Neutrophil (primary cell): ENCODE data around the gene NIT1.

Source experiments
- H3K27ac ChIP-seq: fragments of 200-600 bp; sonication (generic); 2 replicates; pipeline ENCODE4 v1.5.1; 2016; ENCODE audit warnings: mild to moderate bottlenecking, moderate library complexity
- H3K27me3 ChIP-seq: fragments of 200-600 bp; sonication (generic); 2 replicates; pipeline ENCODE4 v1.6.0; 2016; ENCODE audit warnings: mild to moderate bottlenecking
- H3K36me3 ChIP-seq: fragments of 200-600 bp; sonication (generic); 2 replicates; pipeline ENCODE4 v1.5.1; 2017
- H3K4me1 ChIP-seq, 2 experiments: fragments of 200-600 bp in 1 of 2; sonication (generic) in 1 of 2; 1 replicate in 1 of 2; 2 replicates in 1 of 2; pipeline versions ENCODE4 v1.5.1 to v1.6.1; 2013 to 2016; ENCODE audit warnings: low read depth in 1 of 2, low read length in 1 of 2, mild to moderate bottlenecking in 1 of 2, moderate library complexity in 1 of 2; ENCODE audit not compliant: control insufficient read depth in 1 of 2, insufficient read depth in 1 of 2
- H3K4me3 ChIP-seq, 2 experiments: fragments of 200-600 bp in 1 of 2; sonication (generic) in 1 of 2; 1 replicate in 1 of 2; 2 replicates in 1 of 2; pipeline ENCODE4 v1.5.1; 2013 to 2016; ENCODE audit warnings: low read depth in 1 of 2, low read length in 1 of 2, mild to moderate bottlenecking in 1 of 2, moderate library complexity in 1 of 2
- H3K9me3 ChIP-seq: fragments of 200-600 bp; sonication (generic); 2 replicates; pipeline ENCODE4 v1.5.1; 2016
- CTCF ChIP-seq: fragments of 200-600 bp; sonication (generic); IDR thresholded peaks from 2 replicates; pipeline ENCODE4 v1.5.1; 2016; ENCODE audit warnings: antibody characterized with exemption

The NIT1 gene

GRCh38 chr1:161157867-161158266 is 40.0 kb downstream of the NIT1 start:
- Histone ChIP-seq H3K36me3 (peaks cover 4% of the 10 kb centered on the region), H3K27me3 (no peaks in the 10 kb centered on the region), H3K9me3 (no peaks in the 10 kb centered on the region), H3K4me1 (peaks cover 27 to 28% of the 10 kb centered on the region in 2 experiments), H3K27ac (no peak overlapping the region), H3K4me3 (no peak overlapping the region)
- no peak for TF ChIP-seq CTCF

GRCh38 chr1:161158316-161159010 is 40.6 kb downstream of the NIT1 start:
- Histone ChIP-seq H3K4me1 (peaks cover 22 to 24% of the 10 kb centered on the region in 2 experiments), H3K9me3 (no peaks in the 10 kb centered on the region), H3K36me3 (peaks cover 8% of the 10 kb centered on the region), H3K27me3 (no peaks in the 10 kb centered on the region), H3K4me3 (peak overlapping the region; percentile 79 to 83), H3K27ac (peak overlapping the region; percentile 65)
- TF ChIP-seq CTCF, result no peak

GRCh38 chr1:161159087-161159912 is 41.4 kb downstream of the NIT1 start, which contains the start of gene USP21:
Gene USP21, plus strand, starts transcription at chr1:161159500. Its CDS starts 1,141 bp downstream, at chr1:161160641.
- Histone ChIP-seq H3K4me1 (peaks cover 18 to 22% of the 10 kb centered on the region in 2 experiments), H3K9me3 (no peaks in the 10 kb centered on the region), H3K4me3 (peak within 1 kb of the TSS; percentile 79 to 83), H3K36me3 (peaks cover 13% of the 10 kb centered on the region), H3K27ac (peak within 1 kb of the TSS; percentile 65), H3K27me3 (no peaks in the 10 kb centered on the region)
- peak; percentile 52 for TF ChIP-seq CTCF

GRCh38 chr1:161159913-161160243 is 42.0 kb downstream of the NIT1 start:
- Histone ChIP-seq H3K36me3 (peaks cover 13% of the 10 kb centered on the region), H3K27ac (peak overlapping the region; percentile 65), H3K9me3 (no peaks in the 10 kb centered on the region), H3K4me1 (peaks cover 14 to 17% of the 10 kb centered on the region in 2 experiments), H3K27me3 (no peaks in the 10 kb centered on the region), H3K4me3 (peak overlapping the region; percentile 79 to 83)
- no peak for TF ChIP-seq CTCF

GRCh38 chr1:161160671-161161145 is 42.8 kb downstream of the NIT1 start:
- Histone ChIP-seq H3K4me1 (peaks cover 22 to 24% of the 10 kb centered on the region in 2 experiments), H3K27ac (no peak overlapping the region), H3K9me3 (no peaks in the 10 kb centered on the region)

More at GRCh38 chr1:161160671-161161145, 42.8 kb downstream of the NIT1 start:
- Histone ChIP-seq H3K27me3 (no peaks in the 10 kb centered on the region), H3K36me3 (peaks cover 13% of the 10 kb centered on the region), H3K4me3 (no peak overlapping the region)
- no peak for TF ChIP-seq CTCF
